ENCODE data around the gene NDST1. TPM values are rescaled to one million over a fixed set of nuclear protein-coding genes. Genes with fewer than 3 reads are reported as not detected.

NDST1 gene
- polyA plus RNA-seq, 1 experiment = 89.7 TPM

GRCh38 chr5:150604010-150604409, 96.1 kb downstream of the NDST1 start:
- no peak for DNase-seq (ENCODE audit: low read depth)
- POLR2A ChIA-PET = no interaction called here
- CTCF ChIA-PET = interaction anchor here (0.5 to 1.3 kb wide), 3 partner anchors 14 to 99 kb away, joined by 3 read pairs; no protein-coding TSS in a partner anchor

GRCh38 chr5:150604894-150605440, 97.0 kb downstream of the NDST1 start:
- H3K27me3 ChIP-seq (ENCODE audit: control insufficient read depth, insufficient read depth, low read length) = no peaks in the 10 kb centered on the region
- CTCF ChIA-PET = interaction anchor here (1.0 to 1.5 kb wide), 2 partner anchors 15 to 35 kb away, joined by 3 read pairs; no protein-coding TSS in a partner anchor
- H3K36me3 ChIP-seq (ENCODE audit: control insufficient read depth, insufficient read depth, low read length) = no peaks in the 10 kb centered on the region
- H3K4me3 ChIP-seq (ENCODE audit: low read depth, low read length) = no peak overlapping the region
- DNase-seq (ENCODE audit: low read depth) = no peak
- POLR2A ChIA-PET = no interaction called here
- TF ChIP-seq, protein P1, sequence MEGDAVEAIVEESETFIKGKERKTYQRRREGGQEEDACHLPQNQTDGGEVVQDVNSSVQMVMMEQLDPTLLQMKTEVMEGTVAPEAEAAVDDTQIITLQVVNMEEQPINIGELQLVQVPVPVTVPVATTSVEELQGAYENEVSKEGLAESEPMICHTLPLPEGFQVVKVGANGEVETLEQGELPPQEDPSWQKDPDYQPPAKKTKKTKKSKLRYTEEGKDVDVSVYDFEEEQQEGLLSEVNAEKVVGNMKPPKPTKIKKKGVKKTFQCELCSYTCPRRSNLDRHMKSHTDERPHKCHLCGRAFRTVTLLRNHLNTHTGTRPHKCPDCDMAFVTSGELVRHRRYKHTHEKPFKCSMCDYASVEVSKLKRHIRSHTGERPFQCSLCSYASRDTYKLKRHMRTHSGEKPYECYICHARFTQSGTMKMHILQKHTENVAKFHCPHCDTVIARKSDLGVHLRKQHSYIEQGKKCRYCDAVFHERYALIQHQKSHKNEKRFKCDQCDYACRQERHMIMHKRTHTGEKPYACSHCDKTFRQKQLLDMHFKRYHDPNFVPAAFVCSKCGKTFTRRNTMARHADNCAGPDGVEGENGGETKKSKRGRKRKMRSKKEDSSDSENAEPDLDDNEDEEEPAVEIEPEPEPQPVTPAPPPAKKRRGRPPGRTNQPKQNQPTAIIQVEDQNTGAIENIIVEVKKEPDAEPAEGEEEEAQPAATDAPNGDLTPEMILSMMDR (IDR thresholded peaks at IDR 0.05; ENCODE audit: insufficient read depth, low read depth, low read length) = no peak

More at GRCh38 chr5:150604010-150604409, 96.1 kb downstream of the NDST1 start:
- TF ChIP-seq, protein P1 (IDR thresholded peaks at IDR 0.05; ENCODE audit: insufficient read depth, low read depth, low read length) = no peak
- Histone ChIP-seq H3K27me3 (ENCODE audit: control insufficient read depth, insufficient read depth, low read length) (no peaks in the 10 kb centered on the region), H3K36me3 (ENCODE audit: control insufficient read depth, insufficient read depth, low read length) (no peaks in the 10 kb centered on the region), H3K4me3 (ENCODE audit: low read depth, low read length) (no peak overlapping the region)

- Histone ChIP-seq H3K27me3 (ENCODE audit: control insufficient read depth, insufficient read depth, low read length) (no peaks in the 10 kb centered on the region; the same call in 1 of the 2 replicates), H3K4me3 (ENCODE audit: low read depth, low read length) (no peak overlapping the region), H3K36me3 (ENCODE audit: control insufficient read depth, insufficient read depth, low read length) (no peaks in the 10 kb centered on the region)
- DNase-seq (ENCODE audit: low read depth) = no peak
- CTCF ChIA-PET = interaction anchor here (1.5 kb wide), 1 partner anchor 16 kb away, joined by 3 read pairs; no protein-coding TSS in a partner anchor
- TF ChIP-seq, protein P1 (IDR thresholded peaks at IDR 0.05; ENCODE audit: insufficient read depth, low read depth, low read length) = no peak
- POLR2A ChIA-PET = no interaction called here
Observed at GRCh38 chr5:150605546-150605945, 97.6 kb downstream of the NDST1 start.

DNA sequence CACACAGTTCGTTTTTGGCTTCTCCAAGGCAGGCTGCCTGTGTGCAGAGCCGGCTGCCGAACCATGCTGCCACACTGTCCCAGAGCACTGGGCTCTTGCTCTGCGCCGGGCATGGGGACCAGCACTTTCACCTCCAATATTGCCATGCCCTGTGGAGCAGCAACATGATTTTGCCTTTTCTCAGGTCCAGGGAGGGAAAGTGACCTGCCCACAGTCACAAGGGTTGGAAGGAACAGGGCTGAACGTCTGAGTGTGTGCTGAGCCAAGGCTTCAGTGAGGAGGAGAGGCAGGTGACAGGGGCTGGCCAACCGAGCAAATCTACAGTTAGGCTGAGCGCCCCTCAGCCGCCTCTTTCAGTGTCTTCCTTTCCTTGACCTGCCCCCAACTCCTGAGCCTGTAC, 98.5 kb downstream of the NDST1 start:
- ChIA-PET POLR2A (no interaction called here), CTCF (no interaction called here)
- H3K36me3 ChIP-seq (ENCODE audit: control insufficient read depth, insufficient read depth, low read length) = no peaks in the 10 kb centered on the region
- TF ChIP-seq, protein P1 (IDR thresholded peaks at IDR 0.05; ENCODE audit: insufficient read depth, low read depth, low read length) = no peak
- no peak for DNase-seq (ENCODE audit: low read depth)
- no peaks in the 10 kb centered on the region; the same call in 1 of the 2 replicates for H3K27me3 ChIP-seq (ENCODE audit: control insufficient read depth, insufficient read depth, low read length)
- no peak overlapping the region for H3K4me3 ChIP-seq (ENCODE audit: low read depth, low read length)

DNA sequence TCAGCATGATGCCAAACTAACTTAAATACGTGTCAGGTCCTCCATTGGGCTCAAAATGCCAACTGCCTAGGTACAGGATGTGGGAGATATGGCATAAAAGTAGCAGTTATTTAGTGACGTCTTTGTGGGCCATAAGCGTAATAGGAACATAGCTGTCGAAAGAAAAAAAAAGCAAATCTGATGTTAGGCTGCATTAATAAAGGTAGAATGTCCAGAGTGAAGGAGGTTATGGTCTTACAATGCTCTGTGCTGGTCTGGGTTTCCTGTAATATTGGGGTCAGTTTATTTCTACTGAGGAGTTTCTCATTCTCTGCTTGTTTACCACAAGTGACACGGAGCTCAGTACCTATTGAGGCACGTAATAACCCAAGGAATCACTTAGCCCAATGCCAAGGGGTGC, 99.2 kb downstream of the NDST1 start:
- no peak overlapping the region for H3K4me3 ChIP-seq (ENCODE audit: low read depth, low read length)
- no peak for DNase-seq (ENCODE audit: low read depth)
- H3K27me3 ChIP-seq (ENCODE audit: control insufficient read depth, insufficient read depth, low read length) = no peaks in the 10 kb centered on the region; the same call in 1 of the 2 replicates
- ChIA-PET POLR2A (no interaction called here), CTCF (interaction anchor here (1.1 kb wide), 1 partner anchor 19 kb away, joined by 3 read pairs; no protein-coding TSS in a partner anchor)
- H3K36me3 ChIP-seq (ENCODE audit: control insufficient read depth, insufficient read depth, low read length) = no peaks in the 10 kb centered on the region
- TF ChIP-seq, protein P1 (IDR thresholded peaks at IDR 0.05; ENCODE audit: insufficient read depth, low read depth, low read length) = no peak

Other genes with a start within 250 kb of the NDST1 start
- gene CAMK2A, start 218.4 kb upstream of the NDST1 start, polyA plus RNA-seq (2011; rRNA removed) = 0.09 and 0.11 TPM in 2 replicates
- 5.2 and 9.8 TPM in 2 replicates for gene ARSI, start 205.2 kb upstream of the NDST1 start, polyA plus RNA-seq (2011; rRNA removed)
- 5.7 and 9.7 TPM in 2 replicates for gene TCOF1, start 150.4 kb upstream of the NDST1 start, polyA plus RNA-seq (2011; rRNA removed)
- 0.28 and 0.31 TPM in 2 replicates for gene CD74, start 95.2 kb upstream of the NDST1 start, polyA plus RNA-seq (2011; rRNA removed)
- 2,496 and 3,512 TPM in 2 replicates for gene RPS14, start 58.4 kb upstream of the NDST1 start, polyA plus RNA-seq (2011; rRNA removed)
- gene SYNPO, start 132.5 kb downstream of the NDST1 start, polyA plus RNA-seq (2011; rRNA removed) = 4.8 and 8.4 TPM in 2 replicates
- 0.04 and 0.13 TPM in 2 replicates for gene MYOZ3, start 153.1 kb downstream of the NDST1 start, polyA plus RNA-seq (2011; rRNA removed)
- 31.4 and 45.2 TPM in 2 replicates for gene RBM22, start 192.9 kb downstream of the NDST1 start, polyA plus RNA-seq (2011; rRNA removed)

All from BJ (cell line).